ENCODE data around the gene PDE2A.

- no peak for TF ChIP-seq MAX (IDR thresholded peaks at IDR 0.05; ENCODE audit: low read depth, low read length)
- TF ChIP-seq, protein P1, sequence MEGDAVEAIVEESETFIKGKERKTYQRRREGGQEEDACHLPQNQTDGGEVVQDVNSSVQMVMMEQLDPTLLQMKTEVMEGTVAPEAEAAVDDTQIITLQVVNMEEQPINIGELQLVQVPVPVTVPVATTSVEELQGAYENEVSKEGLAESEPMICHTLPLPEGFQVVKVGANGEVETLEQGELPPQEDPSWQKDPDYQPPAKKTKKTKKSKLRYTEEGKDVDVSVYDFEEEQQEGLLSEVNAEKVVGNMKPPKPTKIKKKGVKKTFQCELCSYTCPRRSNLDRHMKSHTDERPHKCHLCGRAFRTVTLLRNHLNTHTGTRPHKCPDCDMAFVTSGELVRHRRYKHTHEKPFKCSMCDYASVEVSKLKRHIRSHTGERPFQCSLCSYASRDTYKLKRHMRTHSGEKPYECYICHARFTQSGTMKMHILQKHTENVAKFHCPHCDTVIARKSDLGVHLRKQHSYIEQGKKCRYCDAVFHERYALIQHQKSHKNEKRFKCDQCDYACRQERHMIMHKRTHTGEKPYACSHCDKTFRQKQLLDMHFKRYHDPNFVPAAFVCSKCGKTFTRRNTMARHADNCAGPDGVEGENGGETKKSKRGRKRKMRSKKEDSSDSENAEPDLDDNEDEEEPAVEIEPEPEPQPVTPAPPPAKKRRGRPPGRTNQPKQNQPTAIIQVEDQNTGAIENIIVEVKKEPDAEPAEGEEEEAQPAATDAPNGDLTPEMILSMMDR (IDR thresholded peaks at IDR 0.05; ENCODE audit: low read depth, low read length): no peak
Measured at GRCh38 chr11:72637926-72638325, 36.3 kb downstream of the PDE2A start.
